Endothelial cell of hepatic sinusoid (primary cell): ENCODE data around the gene ANKRD40CL.
"Not testable (repeated sequence)": the region's sequence is repeated elsewhere in the genome, so short reads cannot be mapped to it uniquely, and the experiment has no call there.

ENCODE experiments used
- in situ Hi-C: cut with HindIII; loops from 2 replicates; pipeline ENCODE4 v1.10.0; 2017; ENCODE audit warnings: low sequenced_read_pairs

The ANKRD40CL gene

GRCh38 chr17:50764734-50765149, 2.6 kb downstream of the ANKRD40CL start:
- in situ Hi-C loops, result loop anchor here (5.0 kb wide), 1 partner anchor 62 kb away; no protein-coding TSS in a partner anchor

GRCh38 chr17:50763716-50764475, 3.4 kb downstream of the ANKRD40CL start:
- in situ Hi-C loops, result loop anchor here (5.0 kb wide), 1 partner anchor 62 kb away; no protein-coding TSS in a partner anchor

GRCh38 chr17:50762177-50762576, 5.1 kb downstream of the ANKRD40CL start:
- in situ Hi-C loops, result loop anchor here (5.0 kb wide), 1 partner anchor 60 kb away; no protein-coding TSS in a partner anchor

- in situ Hi-C loops, result no loop called here
Observed at GRCh38 chr17:50758989-50759544, 8.3 kb downstream of the ANKRD40CL start.

GRCh38 chr17:50758524-50758923, 8.8 kb downstream of the ANKRD40CL start:
- in situ Hi-C loops, result no loop called here

- in situ Hi-C loops, result no loop called here
Observed at GRCh38 chr17:50754521-50754920, 12.8 kb downstream of the ANKRD40CL start.

GRCh38 chr17:50749245-50749644, 18.1 kb downstream of the ANKRD40CL start:
- in situ Hi-C loops, result no loop called here

GRCh38 chr17:50745631-50746030, 21.7 kb downstream of the ANKRD40CL start:
- in situ Hi-C loops, result no loop called here

- in situ Hi-C loops, result no loop called here
Observed at GRCh38 chr17:50739098-50739497, 28.2 kb downstream of the ANKRD40CL start.

GRCh38 chr17:50737118-50737698, 30.1 kb downstream of the ANKRD40CL start:
- in situ Hi-C loops, result no loop called here

GRCh38 chr17:50735287-50735686, 32.0 kb downstream of the ANKRD40CL start:
- in situ Hi-C loops, result no loop called here

GRCh38 chr17:50731575-50732460, 35.5 kb downstream of the ANKRD40CL start:
- in situ Hi-C loops, result no loop called here

- in situ Hi-C loops, result no loop called here
Observed at GRCh38 chr17:50728881-50729765, 38.2 kb downstream of the ANKRD40CL start.

- in situ Hi-C loops, result no loop called here
Observed at GRCh38 chr17:50728112-50728429, 39.2 kb downstream of the ANKRD40CL start.

- in situ Hi-C loops, result no loop called here
Observed at GRCh38 chr17:50725769-50726655, 41.3 kb downstream of the ANKRD40CL start.

- in situ Hi-C loops, result not testable (repeated sequence)
Observed at GRCh38 chr17:50724622-50725021, 42.7 kb downstream of the ANKRD40CL start.

GRCh38 chr17:50722746-50723145, 44.6 kb downstream of the ANKRD40CL start:
- in situ Hi-C loops, result no loop called here

GRCh38 chr17:50721194-50722010, 45.9 kb downstream of the ANKRD40CL start:
- in situ Hi-C loops, result no loop called here
